Activated CD8-positive, alpha-beta memory T cell treated with anti-CD3 and anti-CD28 coated beads, Interleukin-2, amount 50 U/mL, for 1 hour (primary cell): ENCODE results near the gene ANKRD2.
"Not testable (repeated sequence)": the region's sequence is repeated elsewhere in the genome, so short reads cannot be mapped to it uniquely, and the experiment has no call there.

ENCODE experiments used
- DNase-seq: peaks from one replicate; pipeline ENCODE4 v3.0.0-alpha.2; 2020; ENCODE audit errors: extremely low read depth

The ANKRD2 gene

GRCh38 chr10:97571622-97572021 is 957 bp upstream of the ANKRD2 start:
- DNase-seq: no peak

- no peak for DNase-seq
These were observed 442 bp downstream of the ANKRD2 start for GRCh38 chr10:97573021-97573420.

DNA sequence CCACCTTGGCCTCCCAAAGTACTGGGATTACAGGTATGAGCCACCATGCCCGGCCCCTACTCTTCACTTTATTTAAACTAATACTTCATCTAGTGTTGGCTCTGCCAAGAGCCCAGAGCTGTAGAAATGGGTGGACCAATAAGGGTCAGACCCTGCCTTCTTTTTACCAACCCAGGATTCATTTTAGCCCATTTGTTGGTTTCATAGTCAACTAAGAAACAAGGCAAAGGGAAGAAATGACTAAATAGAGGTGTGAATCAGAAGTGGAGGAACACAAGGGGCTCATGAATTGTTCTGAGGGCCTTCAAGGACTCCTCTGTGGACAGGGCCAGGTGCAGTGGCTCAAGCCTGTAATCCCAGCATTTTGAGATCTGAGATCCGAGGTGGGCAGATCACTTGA is 1.1 kb downstream of the ANKRD2 start:
- DNase-seq: no peak

GRCh38 chr10:97574374-97575126 is 2.0 kb downstream of the ANKRD2 start:
- DNase-seq: no peak

GRCh38 chr10:97575127-97575668 is 2.6 kb downstream of the ANKRD2 start:
- no peak for DNase-seq

- DNase-seq: not testable (repeated sequence)
These were observed 3.9 kb downstream of the ANKRD2 start for GRCh38 chr10:97576487-97576886.

DNA sequence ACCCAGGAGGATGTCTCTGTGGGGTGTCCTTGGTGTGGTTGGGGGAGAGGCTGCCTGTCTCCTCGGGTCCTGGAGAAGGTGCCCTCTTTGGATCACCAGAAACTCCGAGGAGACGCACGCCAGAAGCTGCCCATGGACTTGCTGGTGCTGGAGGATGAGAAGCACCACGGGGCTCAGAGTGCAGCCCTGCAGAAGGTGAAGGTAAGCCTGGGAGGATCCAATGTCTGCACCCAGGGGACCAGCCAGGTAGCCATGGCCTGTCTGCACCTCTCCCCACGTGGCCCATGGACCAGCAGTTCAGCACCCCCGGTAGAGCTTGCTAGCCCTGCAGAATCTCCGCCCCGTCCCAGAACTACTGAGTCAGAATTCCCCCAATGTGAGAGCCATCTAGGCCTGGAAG is 5.1 kb downstream of the ANKRD2 start:
- no peak for DNase-seq

- DNase-seq: no peak
These were observed 5.7 kb downstream of the ANKRD2 start for GRCh38 chr10:97578171-97578844.

DNA sequence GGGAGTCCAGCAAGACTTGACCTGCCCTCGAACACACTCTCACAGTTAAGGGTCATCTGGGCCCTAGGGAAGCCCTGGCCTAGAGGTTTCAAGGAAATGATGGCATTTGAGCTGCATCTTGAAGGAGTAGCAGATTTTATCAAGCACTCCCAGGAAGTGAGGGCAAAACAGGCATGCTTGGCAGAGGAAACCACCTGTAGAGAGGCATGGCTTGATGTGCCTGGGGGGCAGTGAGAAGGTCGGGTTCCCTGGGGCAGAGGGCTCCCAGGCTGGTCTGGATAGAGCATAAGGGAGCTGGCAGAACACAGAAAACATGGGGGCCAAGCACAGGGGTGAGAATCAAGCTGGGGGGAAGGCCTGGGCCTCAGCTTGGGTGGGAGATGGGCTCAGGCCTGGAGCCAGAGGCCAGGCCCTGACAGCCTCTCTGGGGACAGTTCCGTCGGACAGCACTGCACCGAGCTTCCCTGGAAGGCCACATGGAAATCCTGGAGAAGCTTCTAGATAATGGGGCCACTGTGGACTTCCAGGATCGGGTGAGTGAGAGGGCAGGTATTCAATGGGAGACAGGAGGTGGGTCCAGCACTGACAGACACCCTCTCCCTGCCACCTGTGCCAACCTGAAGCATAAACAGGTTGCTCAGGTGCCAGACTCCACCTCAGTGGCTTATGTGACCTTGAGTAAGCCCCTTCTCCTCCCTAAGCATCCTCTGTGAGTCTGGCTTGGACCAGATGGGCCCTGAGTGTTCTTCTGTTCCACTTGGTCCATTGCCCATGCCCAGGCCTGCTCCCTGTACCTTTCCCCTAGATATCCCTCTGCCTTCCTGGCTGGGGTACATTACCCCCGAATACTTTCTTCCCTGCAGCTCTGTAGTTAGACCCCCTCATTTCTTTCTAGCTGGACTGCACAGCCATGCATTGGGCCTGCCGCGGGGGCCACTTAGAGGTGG is 8.1 kb downstream of the ANKRD2 start:
- DNase-seq: no peak

DNA sequence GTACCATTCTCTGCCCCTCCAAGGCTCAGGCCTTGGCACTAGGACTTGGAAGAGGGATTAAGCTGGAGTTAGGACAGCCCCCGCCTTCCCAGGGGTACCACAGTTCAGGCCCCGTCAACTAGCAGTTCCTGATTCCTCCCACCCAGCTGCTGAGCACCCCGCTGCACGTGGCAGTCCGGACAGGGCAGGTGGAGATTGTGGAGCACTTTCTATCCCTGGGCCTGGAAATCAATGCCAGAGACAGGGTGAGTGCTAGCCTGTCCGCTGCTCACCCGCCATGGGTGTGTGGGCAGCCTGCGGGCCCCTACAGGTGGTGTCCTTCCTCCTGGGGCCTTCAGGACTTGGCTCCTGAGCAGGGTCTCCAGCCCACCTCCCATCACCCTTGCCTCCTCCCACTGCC is 9.6 kb downstream of the ANKRD2 start:
- DNase-seq: no peak

- no peak for DNase-seq
These were observed 10.9 kb downstream of the ANKRD2 start for GRCh38 chr10:97583476-97583875.

- DNase-seq: no peak
These were observed 11.7 kb downstream of the ANKRD2 start, which contains the start of gene HOGA1 for GRCh38 chr10:97584060-97584797. TSS of gene HOGA1 (plus strand) at chr10:97584389. CDS start at chr10:97584704, 315 bp downstream.

DNA sequence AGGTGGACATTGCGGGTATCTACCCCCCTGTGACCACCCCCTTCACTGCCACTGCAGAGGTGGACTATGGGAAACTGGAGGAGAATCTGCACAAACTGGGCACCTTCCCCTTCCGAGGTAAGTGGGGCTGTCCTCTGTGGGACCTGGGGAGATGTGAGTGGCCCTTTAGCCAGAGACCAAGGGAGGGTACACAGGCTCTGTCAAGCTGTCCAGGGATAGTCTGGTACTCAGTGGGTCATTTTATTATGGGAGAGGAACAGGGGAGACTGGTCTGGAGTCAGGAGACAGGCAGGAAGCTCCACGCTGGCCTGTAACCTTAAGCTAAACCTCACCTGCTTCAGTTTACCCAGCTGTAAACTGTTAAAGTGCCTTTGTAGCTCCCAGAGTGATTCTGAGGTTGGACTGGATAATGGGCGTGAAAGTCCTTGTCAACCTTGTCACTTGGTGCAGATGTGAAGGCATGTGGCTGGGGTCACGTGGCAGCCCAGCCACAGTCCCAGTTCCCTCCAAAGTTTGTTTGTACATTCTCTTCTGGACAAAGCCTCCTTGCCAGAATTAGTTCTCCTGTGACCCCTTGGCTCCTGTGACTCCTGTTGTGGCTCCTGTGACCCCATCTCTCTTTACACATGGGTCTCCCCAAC is 12.3 kb downstream of the ANKRD2 start:
- no peak for DNase-seq

DNA sequence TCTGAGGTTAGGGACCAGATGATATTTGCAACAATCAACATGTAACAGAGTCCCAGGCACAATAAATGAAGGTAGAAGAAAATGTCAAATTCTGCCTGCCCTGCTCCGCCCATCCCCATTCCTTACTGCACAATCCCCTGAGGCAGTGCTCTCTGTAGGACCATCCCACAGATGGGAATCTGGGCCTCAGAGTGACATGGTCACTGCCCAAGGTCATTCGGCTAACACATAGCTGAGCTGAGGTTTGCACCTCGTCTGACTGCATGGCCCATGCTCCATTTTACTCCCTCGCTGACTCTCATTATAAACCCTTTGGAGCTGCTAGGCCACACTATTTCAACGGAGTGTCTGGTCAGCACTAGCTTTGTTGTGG is 12.8 kb downstream of the ANKRD2 start:
- DNase-seq: no peak

DNA sequence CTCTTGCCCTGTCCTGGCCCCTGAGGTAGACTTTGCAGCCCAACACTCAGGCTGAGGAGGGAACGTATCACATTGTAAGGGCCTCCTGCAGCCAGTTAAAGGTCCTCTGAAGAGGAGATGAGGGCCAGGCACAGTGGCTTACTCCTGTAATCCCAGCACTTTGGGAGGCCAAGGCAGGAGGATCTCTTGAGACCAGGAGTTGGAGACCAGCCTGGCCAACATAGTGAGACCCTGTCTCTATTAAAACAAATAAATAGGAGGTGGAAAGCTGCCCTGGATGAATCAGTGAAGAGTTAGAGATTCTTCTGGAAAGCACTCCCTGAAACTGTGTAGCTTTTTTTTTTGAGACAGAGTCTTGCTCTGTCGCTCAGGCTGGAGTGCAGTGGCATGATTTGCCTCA is 14.6 kb downstream of the ANKRD2 start:
- no peak for DNase-seq

DNA sequence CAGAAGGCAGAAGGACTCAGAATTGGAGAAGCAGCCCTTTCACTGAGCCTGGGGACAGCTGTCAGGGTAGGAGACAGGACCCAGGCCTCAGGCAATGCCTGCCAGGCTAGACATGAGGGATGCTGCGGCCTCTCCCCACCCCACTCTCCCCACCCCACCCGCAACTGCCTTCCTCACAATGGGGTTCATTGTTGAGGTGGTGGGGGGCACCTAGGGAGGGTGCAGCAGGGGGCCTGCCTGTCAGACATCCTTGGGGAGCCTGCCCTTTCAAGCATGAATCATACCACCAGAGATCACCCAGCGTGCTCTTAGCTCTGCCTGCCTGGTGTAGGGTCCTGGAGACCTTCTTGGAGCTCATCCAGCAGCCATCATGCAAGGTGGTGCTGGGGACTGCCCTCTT is 16.9 kb downstream of the ANKRD2 start, which contains the start of gene C10orf62:
Gene C10orf62, plus strand, starts transcription at position 243 of the 400 bp plus-strand sequence. CDS start 177 bp downstream, outside the sequence.
- no peak for DNase-seq

DNA sequence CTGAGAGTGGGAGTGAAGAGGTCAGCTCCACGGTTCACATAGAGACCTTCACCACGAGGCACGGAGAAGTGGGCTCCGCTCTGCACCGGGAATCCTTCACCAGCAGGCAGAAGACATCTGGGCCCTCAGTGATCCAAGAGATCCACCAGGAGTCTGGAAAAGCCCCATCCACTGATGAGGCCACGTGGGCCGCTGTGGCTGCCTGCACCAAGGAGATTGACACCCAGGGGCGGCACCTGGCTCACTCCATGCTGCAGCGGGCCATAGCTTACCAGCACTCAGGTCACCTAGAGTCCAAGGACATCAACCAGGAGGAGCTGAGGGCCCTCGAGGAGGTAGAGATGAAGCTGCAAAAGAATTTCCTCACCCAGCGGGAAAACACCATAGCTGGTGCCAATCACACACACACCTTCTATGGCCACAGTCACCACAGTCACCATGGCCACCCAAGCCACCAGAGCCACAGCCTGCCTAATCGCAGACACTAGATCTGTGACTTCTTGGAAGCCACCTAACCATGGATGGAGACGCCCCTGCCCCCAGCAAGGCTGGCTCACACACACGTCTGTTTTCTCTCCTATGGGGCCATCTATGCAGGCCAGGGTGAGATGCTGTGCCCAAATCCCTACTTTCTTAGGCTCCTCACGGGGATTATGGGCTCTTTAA is 17.6 kb downstream of the ANKRD2 start:
- DNase-seq: no peak

DNA sequence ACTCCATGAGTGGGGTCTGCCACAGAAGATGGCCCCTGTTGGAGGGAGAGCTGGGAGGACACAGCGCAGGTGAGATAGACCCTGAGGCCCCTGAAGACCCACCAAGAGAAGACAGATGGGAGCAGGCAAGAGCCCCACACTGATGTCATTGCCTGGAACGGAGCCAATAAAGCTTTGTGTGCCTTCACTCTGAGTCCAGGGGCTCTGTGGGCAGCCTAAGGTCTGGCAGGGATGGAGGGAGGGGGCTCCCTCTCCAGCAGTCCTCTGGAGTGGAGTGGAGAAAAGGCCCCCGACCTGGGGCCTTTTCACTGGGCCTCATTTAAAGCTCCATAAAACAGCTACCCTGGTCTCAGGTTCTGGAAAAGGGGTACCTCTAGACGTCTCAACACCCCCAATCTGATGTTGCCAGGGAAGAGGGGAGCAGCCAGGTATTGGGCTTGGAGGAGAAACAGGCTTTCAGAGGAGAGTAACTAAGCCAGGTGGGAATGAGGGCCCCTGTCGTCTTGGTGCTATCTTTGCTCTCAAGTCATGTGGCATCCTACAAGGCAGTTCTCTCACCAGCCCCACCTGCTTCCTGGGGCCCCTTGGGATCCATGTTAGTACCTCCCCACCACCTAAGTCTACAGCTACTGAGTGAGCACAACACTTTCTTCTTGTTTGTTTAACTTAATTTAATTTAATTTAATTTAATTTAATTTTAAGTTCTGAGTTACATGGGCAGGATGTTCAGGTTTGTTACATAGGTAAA is 18.3 kb downstream of the ANKRD2 start:
- DNase-seq: no peak

DNA sequence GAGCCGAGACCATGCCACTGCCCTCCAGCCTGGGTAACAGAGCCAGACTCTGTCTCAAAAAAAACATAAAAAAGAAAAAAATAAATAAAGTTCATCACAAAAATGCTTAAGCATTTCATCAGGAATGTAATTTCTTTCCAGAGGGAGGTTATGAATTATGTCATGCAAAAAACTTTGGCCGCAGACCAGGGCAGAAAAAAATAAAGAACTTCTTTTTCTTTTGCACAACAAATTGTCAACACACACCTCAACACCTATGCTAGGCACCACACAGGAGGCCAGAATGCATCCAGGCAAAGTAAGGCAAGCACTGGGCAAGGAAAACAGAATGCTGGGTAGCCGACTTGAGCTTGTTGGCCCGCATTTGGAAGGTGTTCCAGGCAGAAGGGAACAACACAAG is 20.8 kb downstream of the ANKRD2 start:
- no peak for DNase-seq
